Activated CD4-positive, alpha-beta T cell treated with anti-CD3 and anti-CD28 coated beads, Interleukin-2, Interleukin-6, amounts not matched to agents 100 ng/mL and 50 ng/mL, durations not matched to agents 16 hours and 8 hours (primary cell): ENCODE results near the gene WDFY4.

Experiments used
- DNase-seq: peaks from one replicate; pipeline ENCODE4 v3.0.0-alpha.2; 2020

WDFY4 gene

GRCh38 chr10:48655411-48656240 is 29.0 kb upstream of the WDFY4 start:
- DNase-seq, result peak; percentile 23

- peak; percentile 94 for DNase-seq
Measured at GRCh38 chr10:48656241-48656913, 28.3 kb upstream of the WDFY4 start.

GRCh38 chr10:48656914-48657305 is 27.8 kb upstream of the WDFY4 start:
- no peak for DNase-seq

- DNase-seq, result no peak
Measured at GRCh38 chr10:48657416-48657815, 27.3 kb upstream of the WDFY4 start.

GRCh38 chr10:48658243-48658974 is 26.3 kb upstream of the WDFY4 start:
- peak; percentile 76 for DNase-seq

GRCh38 chr10:48658975-48659269 is 25.8 kb upstream of the WDFY4 start:
- DNase-seq, result no peak

GRCh38 chr10:48659790-48660189 is 24.9 kb upstream of the WDFY4 start:
- DNase-seq, result no peak

- DNase-seq, result no peak
Measured at GRCh38 chr10:48661441-48661840, 23.2 kb upstream of the WDFY4 start.

- no peak for DNase-seq
Measured at GRCh38 chr10:48667960-48668590, 16.6 kb upstream of the WDFY4 start.

GRCh38 chr10:48670978-48671913 is 13.4 kb upstream of the WDFY4 start:
- no peak for DNase-seq

- no peak for DNase-seq
Measured at GRCh38 chr10:48671914-48672595, 12.6 kb upstream of the WDFY4 start.

GRCh38 chr10:48672596-48673265 is 11.9 kb upstream of the WDFY4 start:
- no peak for DNase-seq

GRCh38 chr10:48677625-48678024 is 7.0 kb upstream of the WDFY4 start:
- DNase-seq, result no peak

GRCh38 chr10:48678041-48678440 is 6.6 kb upstream of the WDFY4 start:
- no peak for DNase-seq

GRCh38 chr10:48681740-48682139 is 2.9 kb upstream of the WDFY4 start:
- no peak for DNase-seq

GRCh38 chr10:48682265-48682664 is 2.4 kb upstream of the WDFY4 start:
- no peak for DNase-seq

- no peak for DNase-seq
Measured at GRCh38 chr10:48683424-48683823, 1.2 kb upstream of the WDFY4 start.

- no peak for DNase-seq
Measured at GRCh38 chr10:48683868-48684267, 805 bp upstream of the WDFY4 start.

GRCh38 chr10:48684463-48684791 is 246 bp upstream of the WDFY4 start:
- no peak for DNase-seq

- DNase-seq, result no peak
Measured at GRCh38 chr10:48685731-48686130, 1.1 kb downstream of the WDFY4 start.
